ENCODE measurements around the gene CDC123. TPM values are rescaled to one million over a fixed set of nuclear protein-coding genes. Genes with fewer than 3 reads are reported as not detected.

The CDC123 gene
- total and polyA plus RNA-seq, 2 of the 4 experiments (the other 2 are of a cell fraction), result 100 to 203 TPM

DNA sequence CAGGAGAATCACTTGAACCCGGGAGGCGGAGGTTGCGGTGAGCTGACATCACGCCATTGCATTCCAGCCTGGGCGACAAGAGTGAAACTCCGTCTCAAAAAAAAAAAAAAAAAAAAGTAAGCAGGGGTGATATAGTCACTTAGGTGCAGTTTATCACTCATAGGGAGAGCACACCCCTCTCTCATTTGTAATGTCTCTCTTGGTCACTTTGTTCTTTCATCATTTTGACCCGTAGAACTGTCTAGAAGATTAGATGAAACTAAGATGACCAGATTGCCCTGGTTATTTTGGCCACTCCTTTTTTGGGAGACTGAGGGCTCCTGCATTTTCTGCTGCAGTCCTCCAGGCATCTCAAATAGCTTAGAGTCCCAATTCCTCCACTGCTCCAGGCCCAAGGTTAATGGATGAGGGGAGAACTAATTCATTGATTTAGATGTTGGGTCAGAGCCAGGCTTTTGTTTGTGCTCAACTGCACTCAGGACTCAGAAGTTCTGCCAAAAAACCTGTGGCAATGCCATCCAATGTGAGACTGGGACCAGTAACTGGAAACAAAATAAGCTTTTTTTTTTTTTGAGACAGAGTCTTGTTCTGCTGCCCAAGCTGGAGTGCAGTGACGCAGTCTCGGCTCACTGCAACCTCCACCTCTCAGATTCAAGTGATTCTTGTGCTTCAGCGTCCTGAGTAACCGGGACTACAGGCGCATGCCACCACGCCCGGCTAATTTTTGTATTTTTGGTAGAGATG, 103.4 kb downstream of the CDC123 start:
- no peak overlapping the region for H3K4me3 ChIP-seq (ENCODE audit: insufficient read depth, low read depth, low read length)
- H2AK5ac ChIP-seq (ENCODE audit: low read depth, low read length), result no peak overlapping the region
- no peaks in the 10 kb centered on the region for H3K4me1 ChIP-seq (ENCODE audit: control insufficient read depth, insufficient read depth, low read length)
- H3K9ac ChIP-seq (ENCODE audit: low read depth, low read length), result no peak overlapping the region
- no peaks in the 10 kb centered on the region for H4K20me1 ChIP-seq (ENCODE audit: insufficient read depth, low read length)
- H2BK5ac ChIP-seq (ENCODE audit: low read depth, low read length, poor library complexity, severe bottlenecking), result no peak overlapping the region
- whole genome bisulfite sequencing, 2 experiments (ENCODE audit: extremely low coverage in 2 of 2, insufficient read length in 1 of 2), result no CpG with 5 or more reads among the region's 14 CpGs
- no peaks in the 10 kb centered on the region for H3K9me1 ChIP-seq (ENCODE audit: insufficient read depth, low read length)
- no peak for TF ChIP-seq NFE2L2 (IDR thresholded peaks at IDR 0.05; ENCODE audit: low read depth, low read length)
- ChIA-PET CTCF (no interaction called here), POLR2A (ENCODE audit: unreplicated experiment) (no interaction called here)
- H3K18ac ChIP-seq (ENCODE audit: low read depth, low read length), result no peak overlapping the region
- no peaks in the 10 kb centered on the region for H3K9me3 ChIP-seq (ENCODE audit: control insufficient read depth, insufficient read depth, low read length)
- no peak overlapping the region for H2BK120ac ChIP-seq (ENCODE audit: low read depth, low read length)
- no TSS peak for BruUV-seq (replicated peaks)
- intact Hi-C loops (cut with micrococcal nuclease), result no loop called here
- dilution Hi-C loops (cut with HindIII; ENCODE audit: low sequenced_read_pairs, unreplicated experiment), result no loop called here
- H3K27me3 ChIP-seq (ENCODE audit: control insufficient read depth, insufficient read depth, low read length), result no peaks in the 10 kb centered on the region
- no peak overlapping the region for H2AK9ac ChIP-seq (replicated peaks; ENCODE audit: low read depth, low read length, poor library complexity)
- no peak overlapping the region for H4K91ac ChIP-seq (ENCODE audit: insufficient read depth, low read depth, low read length)
- H3K14ac ChIP-seq (replicated peaks; ENCODE audit: low read depth, low read length), result no peak overlapping the region
- no peak for DNase-seq
- H4K5ac ChIP-seq (ENCODE audit: low read depth, low read length), result no peak overlapping the region
- H2BK15ac ChIP-seq (ENCODE audit: low read depth, low read length), result no peak overlapping the region
- in situ Hi-C loops (cut with MboI; ENCODE audit: low sequenced_read_pairs), result no loop called here
- H3K27ac ChIP-seq (ENCODE audit: insufficient read depth, low read length), result no peak overlapping the region
- no peaks in the 10 kb centered on the region for H3K36me3 ChIP-seq (ENCODE audit: control insufficient read depth, insufficient read depth, low read length)
- no peak overlapping the region for H3K23ac ChIP-seq (ENCODE audit: low read depth, low read length)
- H3K4ac ChIP-seq (ENCODE audit: low read depth, low read length), result no peak overlapping the region
- no peak overlapping the region for H3K56ac ChIP-seq (ENCODE audit: extremely low read depth, insufficient read depth, low read length)
- H3K79me1 ChIP-seq (ENCODE audit: low read depth in 1 of 2, low read length in 2 of 2), result no peaks in the 10 kb centered on the region
- no peak overlapping the region for H2BK20ac ChIP-seq (ENCODE audit: low read depth, low read length)
- no peak for ATAC-seq (ENCODE audit: low read depth)
- no peak overlapping the region for H3K4me2 ChIP-seq (ENCODE audit: low read depth, low read length)
- H2AFZ ChIP-seq (replicated peaks; ENCODE audit: low read length, poor library complexity), result no peak overlapping the region
- no peak overlapping the region for H4K8ac ChIP-seq (ENCODE audit: low read depth in 2 of 2, low read length in 2 of 2)

Other genes starting within 250 kb of the CDC123 start
- 14.3 and 22.8 TPM in 2 replicates for gene UPF2, start 153.4 kb upstream of the CDC123 start, total RNA-seq (2012; rRNA removed)
- 8.0 and 9.2 TPM in 2 replicates for gene UPF2, start 153.4 kb upstream of the CDC123 start, polyA plus RNA-seq (2012; rRNA removed)
- gene DHTKD1, start 127.2 kb upstream of the CDC123 start, total RNA-seq (2012; rRNA removed), result 20.3 and 27.8 TPM in 2 replicates
- 7.8 and 13.9 TPM in 2 replicates for gene DHTKD1, start 127.2 kb upstream of the CDC123 start, polyA plus RNA-seq (2012; rRNA removed)
- 6.8 and 8.3 TPM in 2 replicates for gene SEC61A2, start 66.5 kb upstream of the CDC123 start, total RNA-seq (2012; rRNA removed)
- gene SEC61A2, start 66.5 kb upstream of the CDC123 start, polyA plus RNA-seq (2012; rRNA removed), result 8.2 and 10.3 TPM in 2 replicates
- 70.1 and 74.2 TPM in 2 replicates for gene NUDT5, start 297 bp upstream of the CDC123 start, total RNA-seq (2012; rRNA removed)
- 68.7 and 74.6 TPM in 2 replicates for gene NUDT5, start 297 bp upstream of the CDC123 start, polyA plus RNA-seq (2012; rRNA removed)
- 4.2 and 5.0 TPM in 2 replicates for gene CAMK1D, start 153.4 kb downstream of the CDC123 start, total RNA-seq (2012; rRNA removed)
- gene CAMK1D, start 153.4 kb downstream of the CDC123 start, polyA plus RNA-seq (2012; rRNA removed), result 4.1 and 5.3 TPM in 2 replicates

Measured in IMR-90 (cell line).